BE2C (cell line): ENCODE measurements around the gene ANKS6.

Source experiments
- DNase-seq: peaks from one replicate; pipeline ENCODE4 v3.0.0-alpha.2; 2020
- H3K27me3 ChIP-seq: fragments of 250-450 bp; sonication (Bioruptor Pico); 2 replicates; pipeline ENCODE4 v1.5.1; 2020; ENCODE audit warnings: mild to moderate bottlenecking
- H3K36me3 ChIP-seq: fragments of 250-450 bp; sonication (Bioruptor Pico); 2 replicates; pipeline ENCODE4 v1.5.1; 2020; ENCODE audit warnings: mild to moderate bottlenecking
- H3K4me1 ChIP-seq: fragments of 250-450 bp; sonication (Bioruptor Pico); 2 replicates; pipeline ENCODE4 v1.5.1; 2020
- H3K4me3 ChIP-seq: 2 replicates; pipeline ENCODE4 v1.5.1; 2011; ENCODE audit warnings: low read depth, low read length
- H3K9me3 ChIP-seq: fragments of 250-450 bp; sonication (Bioruptor Pico); 2 replicates; pipeline ENCODE4 v1.5.1; 2020
- CTCF ChIP-seq: IDR thresholded peaks from 2 replicates; pipeline ENCODE4 v1.5.1; 2012; ENCODE audit warnings: mild to moderate bottlenecking, low read depth, low read length

Gene ANKS6

GRCh38 chr9:98700801-98701200 is 95.6 kb downstream of the ANKS6 start:
- no peaks in the 10 kb centered on the region for H3K9me3 ChIP-seq
- no peaks in the 10 kb centered on the region; the same call in 1 of the 2 replicates for H3K4me1 ChIP-seq
- DNase-seq = no peak
- no peak overlapping the region for H3K4me3 ChIP-seq
- peaks cover 13% of the 10 kb centered on the region for H3K27me3 ChIP-seq
- H3K36me3 ChIP-seq = no peaks in the 10 kb centered on the region
- no peak for TF ChIP-seq CTCF

GRCh38 chr9:98698856-98699255 is 97.5 kb downstream of the ANKS6 start:
- DNase-seq = no peak
- H3K4me3 ChIP-seq = no peak overlapping the region; the same call in 1 of the 2 replicates
- TF ChIP-seq CTCF = no peak

GRCh38 chr9:98694943-98695342 is 101.4 kb downstream of the ANKS6 start:
- H3K9me3 ChIP-seq = no peaks in the 10 kb centered on the region
- H3K4me3 ChIP-seq = no peak overlapping the region
- no peaks in the 10 kb centered on the region for H3K36me3 ChIP-seq
- no peak for TF ChIP-seq CTCF
- peak; percentile 47 for DNase-seq
- peaks cover 3% of the 10 kb centered on the region for H3K27me3 ChIP-seq
- no peaks in the 10 kb centered on the region for H3K4me1 ChIP-seq

More at GRCh38 chr9:98698856-98699255, 97.5 kb downstream of the ANKS6 start:
- Histone ChIP-seq H3K36me3 (no peaks in the 10 kb centered on the region), H3K27me3 (peaks cover 3% of the 10 kb centered on the region), H3K4me1 (no peaks in the 10 kb centered on the region; the same call in 1 of the 2 replicates), H3K9me3 (no peaks in the 10 kb centered on the region)

- no peaks in the 10 kb centered on the region for H3K9me3 ChIP-seq
- no peaks in the 10 kb centered on the region for H3K36me3 ChIP-seq
- H3K4me1 ChIP-seq = no peaks in the 10 kb centered on the region
- no peak overlapping the region for H3K4me3 ChIP-seq
- no peak for TF ChIP-seq CTCF
- no peaks in the 10 kb centered on the region; the same call in 1 of the 2 replicates for H3K27me3 ChIP-seq
- no peak for DNase-seq
Measured at GRCh38 chr9:98692392-98692791, 104.0 kb downstream of the ANKS6 start.

GRCh38 chr9:98691890-98692289 is 104.5 kb downstream of the ANKS6 start:
- TF ChIP-seq CTCF = no peak
- Histone ChIP-seq H3K9me3 (no peaks in the 10 kb centered on the region), H3K27me3 (no peaks in the 10 kb centered on the region; the same call in 1 of the 2 replicates), H3K4me1 (no peaks in the 10 kb centered on the region), H3K4me3 (no peak overlapping the region), H3K36me3 (no peaks in the 10 kb centered on the region)
- no peak for DNase-seq

GRCh38 chr9:98690686-98691085 is 105.7 kb downstream of the ANKS6 start:
- no peak for DNase-seq
- TF ChIP-seq CTCF = no peak
- Histone ChIP-seq H3K27me3 (no peaks in the 10 kb centered on the region; the same call in 1 of the 2 replicates), H3K9me3 (no peaks in the 10 kb centered on the region), H3K4me1 (no peaks in the 10 kb centered on the region), H3K4me3 (no peak overlapping the region), H3K36me3 (no peaks in the 10 kb centered on the region)
